ENCODE results near the gene ZBTB25.

The ZBTB25 gene

DNA sequence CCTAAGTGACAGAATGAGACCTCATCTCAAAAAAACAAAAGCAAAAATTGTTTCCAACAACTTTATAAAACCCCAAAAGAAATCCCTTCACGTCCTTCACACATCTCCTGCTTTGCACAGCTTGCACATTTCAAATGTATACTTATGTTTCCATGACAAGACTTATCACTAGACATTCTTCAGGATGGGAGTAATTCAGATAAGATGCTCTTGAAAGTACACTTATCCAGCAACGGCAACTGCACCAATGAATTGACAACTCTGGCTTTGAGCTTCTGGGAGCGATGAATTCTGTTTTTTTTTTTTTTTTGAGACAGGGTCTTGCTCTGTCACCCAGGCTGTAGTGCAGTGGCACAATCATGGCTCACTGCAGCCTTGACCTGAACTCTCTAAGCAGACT is 69.1 kb downstream of the ZBTB25 start:
- DNase-seq, result no peak

DNA sequence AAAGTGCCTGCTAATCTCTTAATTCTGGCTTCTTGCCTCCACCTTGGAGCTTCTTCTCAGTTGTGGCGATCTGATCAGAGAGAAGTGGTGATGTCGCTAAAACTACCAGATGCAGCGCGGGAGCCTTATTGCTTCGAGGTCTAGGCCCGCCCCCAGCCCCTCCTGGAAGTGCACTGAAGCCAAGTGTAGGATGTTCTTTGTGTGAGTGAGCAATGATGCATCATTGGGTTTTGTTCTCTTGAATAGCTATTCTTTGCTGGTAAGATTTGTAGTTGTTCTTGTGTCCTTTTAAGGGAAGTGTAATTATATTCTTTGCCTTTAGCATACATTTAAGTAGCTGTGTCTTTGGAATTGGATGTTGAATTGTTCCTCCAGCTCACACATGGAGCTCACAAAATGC is 79.7 kb downstream of the ZBTB25 start:
- DNase-seq, result no peak

DNA sequence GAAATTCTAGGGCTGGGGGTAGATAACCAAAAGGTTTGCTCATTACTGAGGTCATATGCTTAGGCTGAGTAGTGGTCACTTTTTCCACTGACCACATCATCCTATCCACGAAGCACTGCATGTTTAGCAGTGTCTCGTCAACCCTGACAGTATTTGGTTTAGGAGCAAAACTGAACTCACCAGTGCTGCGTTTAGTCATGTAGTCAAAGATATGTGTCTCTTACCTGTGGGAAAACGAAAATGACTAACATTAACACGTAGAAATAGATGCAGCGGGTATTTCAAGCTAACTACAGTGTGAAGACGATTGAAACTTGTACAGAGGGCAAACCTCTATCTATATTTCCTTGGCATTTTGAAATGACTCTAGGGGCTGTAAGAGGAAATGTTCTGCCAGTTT is 80.9 kb downstream of the ZBTB25 start:
- DNase-seq, result no peak

DNA sequence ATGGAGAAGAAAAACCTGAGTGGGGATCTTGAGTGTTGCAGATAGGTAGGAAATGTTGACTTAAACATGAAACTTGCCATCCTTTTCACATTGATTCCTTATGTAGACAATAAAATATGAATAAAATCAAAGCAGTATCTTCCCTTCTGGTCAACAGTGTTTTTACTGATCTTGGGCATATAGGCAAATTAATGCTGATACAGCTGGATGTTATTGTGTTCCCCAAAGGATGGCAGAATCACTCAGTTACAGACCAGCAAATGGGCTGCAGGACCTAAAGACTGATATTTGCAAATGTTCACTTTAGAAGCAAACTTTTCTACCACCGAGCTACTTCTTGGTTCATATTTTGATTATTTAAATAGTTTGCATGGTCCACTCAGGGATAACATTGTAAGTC is 81.6 kb downstream of the ZBTB25 start:
- no peak for DNase-seq

DNA sequence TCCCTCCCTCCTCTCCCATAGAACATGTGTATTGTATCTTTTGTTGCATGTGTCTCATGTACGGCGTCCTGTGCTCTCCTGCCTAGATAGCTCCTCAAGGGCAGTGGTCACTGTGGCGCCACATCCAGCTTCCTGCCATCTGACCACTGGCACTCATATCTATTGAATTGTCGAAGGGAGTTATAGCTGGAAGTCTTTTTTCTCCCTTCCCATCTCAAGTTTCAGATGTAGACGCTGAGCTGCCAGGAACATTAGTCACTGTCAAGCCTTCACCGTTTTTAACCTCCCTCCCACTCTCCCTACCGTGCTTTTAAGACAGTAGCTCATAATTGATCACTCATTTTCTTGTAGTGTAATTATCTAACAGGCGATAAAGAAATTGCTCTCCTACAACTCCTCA is 82.5 kb downstream of the ZBTB25 start:
- DNase-seq, result no peak

DNA sequence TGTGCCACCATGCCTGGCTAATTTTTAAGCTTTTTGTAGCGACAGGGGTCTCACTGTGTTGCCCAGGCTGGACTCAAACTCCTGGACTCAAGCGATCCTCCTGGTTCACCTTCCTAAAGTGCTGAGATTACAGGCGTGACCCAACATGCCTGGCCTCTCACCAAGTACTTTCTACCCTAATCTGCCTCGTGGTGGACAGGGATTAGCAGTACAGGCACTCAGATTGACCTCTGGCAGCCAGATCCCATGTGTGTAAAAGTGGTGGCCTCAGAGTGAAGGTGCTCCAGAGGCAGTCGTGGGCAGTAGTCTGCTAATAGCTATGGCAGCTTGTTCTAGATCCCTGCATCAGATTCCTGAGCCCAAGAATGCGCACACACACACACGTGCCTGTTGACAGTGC is 84.6 kb downstream of the ZBTB25 start:
- DNase-seq, result no peak

DNA sequence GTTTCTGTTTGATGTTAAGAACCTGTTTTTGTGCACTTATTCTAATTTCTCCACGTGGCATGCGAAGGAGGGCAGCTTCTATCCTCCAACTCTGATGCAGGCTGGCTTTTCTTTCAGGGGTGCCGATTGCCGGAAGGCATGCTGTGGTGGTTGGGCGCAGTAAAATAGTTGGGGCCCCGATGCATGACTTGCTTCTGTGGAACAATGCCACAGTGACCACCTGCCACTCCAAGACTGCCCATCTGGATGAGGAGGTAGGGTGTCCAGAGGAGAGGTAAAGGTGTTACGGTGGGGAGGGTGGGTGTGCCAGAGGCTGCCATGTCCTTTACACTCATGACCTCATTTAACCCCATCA is 85.9 kb downstream of the ZBTB25 start:
- DNase-seq, result no peak

DNA sequence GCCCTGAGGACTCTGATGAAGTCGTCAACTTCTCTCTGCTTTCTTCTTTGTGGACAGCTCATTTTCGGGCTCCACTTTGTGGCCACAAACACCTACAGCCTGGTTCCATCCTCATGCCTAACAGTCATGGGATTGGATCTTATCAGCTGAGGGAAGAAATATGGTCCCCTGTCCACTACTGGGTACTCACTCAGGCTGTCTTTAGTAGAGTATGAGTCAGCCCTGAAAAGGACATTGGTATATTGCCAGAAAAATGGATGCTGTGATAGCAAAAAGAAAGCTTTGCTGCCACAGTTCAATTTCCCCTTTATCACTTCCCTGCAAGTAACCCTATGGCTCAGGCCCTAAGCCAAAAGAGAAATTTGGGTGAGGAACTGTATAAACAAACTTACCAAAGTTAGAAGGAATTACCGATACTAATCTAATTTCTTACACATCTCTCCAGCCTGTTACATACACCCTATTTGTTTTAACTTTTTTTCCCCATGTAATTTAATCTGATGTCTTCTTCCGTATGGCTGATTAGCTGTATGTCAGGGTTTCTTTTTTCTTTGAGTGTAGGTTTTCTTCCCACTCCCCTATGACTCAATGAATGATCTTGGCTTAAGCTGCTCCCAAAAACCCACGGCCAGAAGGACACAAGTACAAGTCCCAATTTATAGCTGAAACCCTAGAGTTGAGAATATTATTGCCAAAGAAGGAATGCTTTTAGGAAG is 86.4 kb downstream of the ZBTB25 start:
- DNase-seq, result no peak

DNA sequence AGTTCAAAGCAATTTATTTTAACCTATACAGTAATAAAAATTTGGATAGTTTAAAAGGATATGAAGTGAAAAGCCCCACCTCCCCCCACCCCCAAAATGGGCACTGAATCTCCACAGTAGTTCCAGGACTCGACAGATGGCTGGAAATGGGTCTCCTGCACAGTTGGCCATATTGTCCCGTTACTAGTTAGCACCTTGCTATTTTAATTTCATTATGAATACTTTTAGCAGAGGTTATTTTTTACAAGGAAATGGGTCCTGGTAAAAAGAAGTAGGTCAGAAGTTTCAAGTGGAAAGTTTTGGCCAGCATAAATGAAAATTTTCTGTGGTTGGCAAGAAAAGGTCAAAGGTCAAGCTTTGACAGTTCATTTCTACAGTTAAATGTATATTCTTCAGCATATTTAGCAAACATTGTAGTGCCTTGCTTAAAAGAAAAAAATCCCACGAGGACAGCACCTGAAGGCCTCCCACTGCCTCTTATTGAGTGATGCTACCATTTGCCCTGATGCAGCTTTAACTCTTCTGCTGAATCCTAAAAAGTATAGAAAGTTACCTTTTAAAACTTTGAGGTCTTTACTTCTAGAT is 87.2 kb downstream of the ZBTB25 start:
- no peak for DNase-seq

DNA sequence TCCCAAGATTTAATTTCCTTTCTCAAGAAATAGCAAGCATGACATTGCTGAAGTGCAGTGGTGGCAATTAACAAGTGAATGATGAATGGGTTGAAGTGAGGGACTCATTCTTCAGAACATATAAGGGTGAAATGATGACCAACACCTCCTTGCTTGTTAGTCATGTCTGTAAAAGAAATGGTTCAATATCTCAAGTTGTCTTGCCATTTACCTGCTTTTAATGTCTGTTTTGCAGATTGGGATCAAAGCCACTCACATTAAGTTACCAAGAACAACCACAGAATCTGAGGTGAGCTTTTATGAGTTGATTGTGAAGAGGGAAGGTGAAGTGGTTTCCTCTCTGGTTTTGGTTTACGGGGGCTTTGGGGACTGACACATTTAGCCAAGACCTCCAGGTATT is 91.4 kb downstream of the ZBTB25 start:
- no peak for DNase-seq

DNA sequence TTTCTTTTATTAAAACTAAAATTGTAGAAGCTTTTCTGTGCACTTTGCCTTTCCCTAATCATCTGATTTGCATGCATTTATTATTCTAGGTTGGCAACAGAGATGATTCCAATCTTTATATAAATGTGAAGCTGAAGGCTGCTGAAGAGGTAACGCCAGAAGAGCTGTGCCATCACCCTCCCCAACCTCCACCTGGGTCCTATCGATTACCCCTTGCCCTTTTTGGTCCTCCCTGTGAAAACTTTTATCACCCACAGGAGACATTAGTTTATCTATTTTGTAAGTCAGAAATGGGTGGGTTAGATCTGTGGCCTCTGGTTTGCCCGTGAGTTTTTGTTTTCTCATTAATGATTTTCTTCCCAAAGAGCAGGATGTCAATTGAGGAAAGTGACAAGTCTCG is 92.6 kb downstream of the ZBTB25 start:
- no peak for DNase-seq

DNA sequence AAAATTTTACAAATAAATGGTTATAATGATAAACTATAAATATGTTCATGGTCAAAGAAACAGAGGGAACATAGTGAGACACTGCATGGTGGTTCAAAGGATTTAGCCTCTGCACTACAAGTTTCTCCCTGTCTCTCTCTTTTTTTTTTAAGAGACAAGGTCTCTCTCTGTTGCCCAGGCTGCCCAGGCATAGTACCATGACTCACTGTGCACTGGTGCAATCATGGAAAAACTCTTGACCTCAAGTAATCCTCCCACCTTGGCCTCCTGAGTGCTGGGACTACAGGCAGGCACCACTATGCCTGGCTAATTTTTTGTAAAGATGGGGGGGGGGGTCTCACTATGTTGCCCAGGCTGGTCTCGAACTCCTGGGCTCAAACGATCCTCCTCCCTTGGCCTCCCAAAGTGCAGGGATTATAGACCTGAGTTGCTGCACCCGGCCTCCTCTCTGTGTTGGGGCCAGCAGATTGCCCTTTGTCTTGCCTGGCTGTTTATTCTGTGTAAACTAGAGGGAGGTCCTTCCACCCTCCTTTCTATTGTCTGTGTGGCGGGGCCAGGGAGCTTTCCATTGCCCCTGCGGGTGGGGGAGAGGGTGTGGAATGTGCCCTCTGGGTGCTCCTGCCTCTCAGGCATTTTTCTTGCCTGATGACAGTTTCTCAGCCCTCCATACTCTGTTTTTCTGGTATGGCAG is 93.4 kb downstream of the ZBTB25 start:
- DNase-seq, result no peak

DNA sequence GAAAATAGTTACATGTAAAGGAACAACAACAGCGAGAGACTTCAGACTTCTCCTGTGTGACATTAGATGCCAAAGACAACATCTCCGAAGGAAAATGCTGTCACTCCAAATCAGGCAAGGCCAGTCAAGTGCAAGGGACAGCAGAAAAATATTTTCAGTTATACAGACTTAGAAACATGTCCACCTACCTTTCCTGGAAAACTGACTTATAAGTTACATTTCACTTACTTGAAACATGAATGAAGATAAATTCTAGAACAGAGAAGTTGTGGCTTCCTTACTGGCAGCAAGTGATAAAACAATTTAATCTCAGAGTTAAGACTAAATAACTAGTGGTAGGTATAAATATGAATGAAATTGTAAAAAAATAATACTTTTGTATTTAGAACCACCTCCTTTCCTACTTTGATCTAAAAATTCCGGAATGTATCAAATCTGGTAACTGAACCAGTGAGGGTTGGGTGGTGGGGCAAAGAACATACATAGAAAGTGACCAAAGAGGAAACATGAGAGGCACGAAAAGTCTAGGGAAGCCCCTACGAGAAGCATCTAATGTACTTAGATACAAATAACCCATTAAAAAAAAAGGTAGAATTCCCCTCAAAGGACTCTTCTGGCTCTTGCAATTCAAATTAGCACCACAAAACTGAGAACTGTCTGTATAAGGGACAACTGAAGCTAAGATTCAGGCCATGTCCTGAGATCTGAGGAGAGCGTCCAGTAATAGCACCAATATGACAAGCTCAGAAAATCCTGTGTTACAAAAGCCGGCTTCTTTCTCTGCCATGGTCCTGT is 94.3 kb downstream of the ZBTB25 start:
- no peak for DNase-seq

DNA sequence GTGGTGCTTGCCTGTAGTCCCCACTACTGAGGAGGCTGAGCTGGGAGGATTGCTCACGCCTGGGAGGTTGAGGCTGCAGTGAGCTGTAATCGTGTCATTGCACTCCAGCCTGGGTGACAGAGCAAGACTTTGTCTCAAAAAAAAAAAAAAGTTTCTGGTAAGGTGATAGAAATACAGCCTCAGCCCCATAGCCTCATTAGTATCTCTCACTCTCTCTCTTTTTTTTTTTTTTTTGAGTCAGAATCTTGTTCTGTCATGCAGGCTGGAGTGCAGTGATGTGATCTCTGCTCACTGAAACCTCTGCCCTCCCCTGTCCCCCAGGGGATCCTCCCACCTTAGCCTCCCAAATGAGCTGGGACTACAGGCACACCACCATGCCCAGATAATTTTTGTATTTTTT is 96.3 kb downstream of the ZBTB25 start:
- no peak for DNase-seq

DNA sequence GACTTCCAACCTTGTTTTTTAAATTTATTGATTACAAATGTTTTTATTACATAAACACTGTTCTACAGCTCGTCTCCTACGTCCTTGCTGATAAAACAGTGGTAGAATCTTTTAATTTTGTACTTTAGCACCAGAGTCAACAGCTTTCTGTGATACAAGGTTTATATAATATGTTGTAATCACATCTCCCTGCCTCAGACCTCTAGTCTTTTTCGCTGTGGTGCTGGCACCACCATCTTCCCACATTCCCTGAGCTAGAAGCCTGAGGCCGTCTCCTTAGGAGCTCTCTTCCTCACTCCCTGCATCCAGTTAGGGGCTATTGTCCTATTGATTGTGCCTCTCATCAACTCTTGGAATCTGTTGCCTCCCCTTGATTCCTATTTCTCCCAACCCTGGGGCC is 98.3 kb downstream of the ZBTB25 start:
- DNase-seq, result no peak

DNA sequence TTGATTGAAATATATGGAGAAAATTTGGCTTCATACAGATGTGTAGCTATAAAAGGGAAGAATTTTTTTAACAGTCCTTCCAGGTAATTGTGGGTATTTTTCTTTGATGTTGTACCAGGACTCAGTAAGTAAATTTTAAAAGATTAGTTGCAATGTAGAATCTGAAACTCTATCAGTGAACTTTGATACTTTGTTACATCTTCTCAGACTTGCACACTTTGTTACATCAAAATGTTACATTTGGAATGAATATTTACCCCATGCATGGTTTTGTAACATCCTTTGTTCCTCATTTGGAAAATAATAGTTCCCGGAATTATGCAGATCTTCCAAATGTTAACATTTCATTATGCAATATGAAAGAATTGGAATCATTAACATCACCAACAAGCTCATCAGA is 101.7 kb downstream of the ZBTB25 start:
- DNase-seq, result no peak

DNA sequence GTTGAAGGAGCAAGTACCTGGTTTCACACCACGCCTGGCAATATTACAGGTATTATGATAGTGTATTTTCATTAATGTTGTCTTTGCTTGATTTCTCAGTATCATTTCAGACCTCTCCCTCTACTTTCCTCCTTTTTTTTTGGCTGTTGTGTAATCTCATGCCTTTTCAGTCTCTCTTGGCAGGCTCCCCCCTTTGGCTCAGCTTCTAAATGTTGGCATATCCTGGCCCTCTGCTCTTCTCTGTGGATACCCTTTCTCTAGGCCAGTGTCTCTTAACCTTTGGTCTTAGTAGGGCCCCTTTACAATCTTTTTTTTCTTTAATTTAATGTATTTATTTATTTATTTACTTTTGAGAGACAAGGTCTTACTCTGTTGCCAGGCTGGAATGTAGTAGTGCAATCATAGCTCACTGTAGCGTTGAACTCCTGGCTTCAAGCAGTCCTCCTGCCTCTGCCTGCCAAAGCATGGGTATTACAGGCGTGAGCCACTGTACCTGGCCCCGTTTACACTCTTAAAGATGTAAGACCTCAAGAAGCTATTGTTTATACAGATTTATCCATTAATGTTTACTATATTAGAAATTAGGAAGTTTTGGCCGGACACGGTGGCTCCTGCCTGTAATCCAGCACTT is 102.7 kb downstream of the ZBTB25 start:
- DNase-seq, result no peak

All from CD4-positive, alpha-beta T cell treated with Interleukin-6 for 4 hours (primary cell).